Measurements from ENCODE around the gene ATP10B. TPM values are rescaled to one million over a fixed set of nuclear protein-coding genes. Genes with fewer than 3 reads are reported as not detected.

Gene ATP10B
- total RNA-seq, 1 donor from 2014 or later: not detected

DNA sequence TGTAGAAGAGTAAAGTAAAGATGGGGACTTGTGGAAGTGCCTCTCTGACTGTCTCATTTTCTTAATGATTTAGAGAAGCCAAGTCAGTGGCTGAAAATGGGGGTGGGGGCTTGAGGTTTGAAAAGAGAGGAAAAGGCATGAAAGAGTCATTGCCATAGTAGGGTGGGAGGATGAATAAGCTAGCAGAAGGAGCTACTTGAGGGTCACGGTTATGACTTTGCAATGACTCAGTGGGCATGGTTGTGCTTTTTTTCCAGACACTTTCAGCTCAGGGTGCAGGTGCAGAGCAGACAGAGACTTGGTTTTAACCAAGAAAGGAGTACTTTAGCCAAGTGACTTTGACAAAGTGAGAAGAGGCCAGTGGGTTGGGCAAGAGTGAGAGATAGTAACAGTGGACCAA, 312.6 kb downstream of the ATP10B start:
- intact Hi-C loops (cut with DNase I): no loop called here
- no peak for DNase-seq
- no peak for ATAC-seq (ENCODE audit: poor library complexity)

DNA sequence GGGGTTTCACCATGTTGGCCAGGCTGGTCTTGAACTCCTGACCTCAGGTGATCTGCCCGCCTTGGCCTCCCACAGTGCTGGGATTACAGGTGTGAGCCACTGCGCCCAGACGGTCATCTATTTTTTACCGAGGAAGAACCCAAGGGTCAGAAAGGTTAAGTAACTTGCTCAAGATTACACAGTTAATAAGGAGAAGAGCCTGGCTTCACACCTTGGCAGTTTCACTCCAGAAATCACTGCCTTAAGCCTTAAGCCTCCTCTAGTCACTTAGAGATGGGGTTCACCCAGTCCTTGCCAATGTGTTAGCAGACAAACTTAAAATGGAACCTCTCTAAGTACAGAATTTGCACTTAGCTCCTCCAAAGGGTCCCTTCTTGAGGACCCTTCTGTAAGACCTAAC, 314.1 kb downstream of the ATP10B start:
- intact Hi-C loops (cut with DNase I): no loop called here
- DNase-seq (no peak), ATAC-seq (ENCODE audit: poor library complexity) (no peak)

DNA sequence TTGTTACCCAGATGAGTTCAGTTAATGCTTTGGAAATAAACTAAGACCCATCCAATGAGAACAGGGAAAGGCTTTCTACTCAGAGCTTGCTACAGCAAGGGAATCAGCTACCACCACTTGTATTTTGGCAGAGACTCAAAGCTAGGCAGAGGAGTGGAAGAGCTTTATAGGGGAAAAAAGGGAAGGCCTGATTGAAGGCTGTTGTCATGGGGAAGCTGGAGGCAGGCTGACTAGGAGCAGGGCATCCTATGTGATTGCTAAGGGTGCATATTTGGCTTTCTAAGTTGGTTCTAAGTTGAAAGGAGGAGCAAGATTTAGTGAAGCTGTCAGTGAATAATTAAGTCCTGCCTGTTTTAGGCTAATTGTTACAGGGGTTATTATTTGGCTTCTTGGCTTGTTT, 314.9 kb downstream of the ATP10B start:
- ATAC-seq (ENCODE audit: poor library complexity): no peak
- intact Hi-C loops (cut with DNase I): no loop called here
- no peak for DNase-seq

GRCh38 chr5:160534914-160535313, 317.1 kb downstream of the ATP10B start:
- ATAC-seq (ENCODE audit: poor library complexity) (no peak), DNase-seq (no peak)
- intact Hi-C loops (cut with DNase I): no loop called here

- intact Hi-C loops (cut with DNase I): no loop called here
- no peak for ATAC-seq (ENCODE audit: poor library complexity)
- DNase-seq: no peak
Measured at GRCh38 chr5:160534125-160534524, 317.9 kb downstream of the ATP10B start.

DNA sequence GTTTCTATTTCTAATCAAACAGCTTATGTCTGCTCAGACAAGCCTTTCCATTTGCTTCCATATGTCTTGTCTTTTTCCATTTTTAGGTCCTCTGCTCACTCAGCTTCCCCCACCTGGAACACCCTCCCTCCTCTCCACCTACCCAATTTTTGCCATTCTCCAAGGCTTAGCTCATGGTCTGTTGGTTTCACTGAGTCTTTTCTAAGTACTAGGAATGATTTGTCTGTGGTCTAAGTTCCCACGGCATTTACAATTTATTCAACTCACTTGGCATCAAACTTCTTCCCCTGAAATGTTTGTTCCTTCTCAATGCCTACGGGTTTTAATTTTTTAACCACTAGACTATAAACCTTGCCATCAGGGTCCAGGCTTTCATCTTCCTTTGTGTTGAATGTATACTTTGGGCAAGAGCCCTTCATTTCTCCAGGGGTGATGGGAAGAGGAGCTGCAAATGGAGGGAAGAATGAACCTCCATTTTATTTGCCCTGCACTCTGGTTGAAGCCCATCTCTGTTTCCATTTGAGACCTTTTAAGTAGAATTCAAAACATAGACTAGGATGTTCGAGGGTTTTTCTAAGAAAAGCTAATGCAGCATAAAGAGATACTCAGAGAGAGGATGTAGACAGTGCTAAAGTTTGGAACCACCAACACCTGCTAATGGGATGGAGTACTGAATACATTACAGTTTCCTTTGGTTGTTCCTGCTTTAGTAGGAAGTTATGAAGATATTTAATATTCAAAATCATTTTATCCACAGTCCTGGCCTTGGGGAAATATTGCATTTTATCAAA, 326.3 kb downstream of the ATP10B start:
- intact Hi-C loops (cut with DNase I): no loop called here
- no peak for ATAC-seq (ENCODE audit: poor library complexity)
- no peak for DNase-seq

DNA sequence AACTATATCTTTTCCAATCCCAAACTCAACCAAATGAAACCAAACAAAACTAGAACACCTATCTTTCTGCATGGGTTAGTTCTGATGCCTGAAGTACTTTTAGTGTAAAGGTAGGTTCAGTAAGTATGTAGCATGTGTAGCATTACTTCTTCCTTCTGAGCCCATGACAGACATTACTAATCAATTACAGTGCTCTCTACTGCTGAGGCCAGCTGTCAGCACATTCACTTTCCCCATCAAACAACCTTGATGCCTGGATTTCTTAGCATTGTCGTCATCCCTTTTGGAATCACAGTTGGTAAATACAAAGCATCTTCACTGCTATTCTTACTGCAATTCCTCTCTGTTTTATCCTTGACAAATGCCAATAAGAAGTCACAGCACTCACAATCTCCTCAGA, 327.2 kb downstream of the ATP10B start:
- ATAC-seq (ENCODE audit: poor library complexity) (no peak), DNase-seq (no peak)
- intact Hi-C loops (cut with DNase I): no loop called here

DNA sequence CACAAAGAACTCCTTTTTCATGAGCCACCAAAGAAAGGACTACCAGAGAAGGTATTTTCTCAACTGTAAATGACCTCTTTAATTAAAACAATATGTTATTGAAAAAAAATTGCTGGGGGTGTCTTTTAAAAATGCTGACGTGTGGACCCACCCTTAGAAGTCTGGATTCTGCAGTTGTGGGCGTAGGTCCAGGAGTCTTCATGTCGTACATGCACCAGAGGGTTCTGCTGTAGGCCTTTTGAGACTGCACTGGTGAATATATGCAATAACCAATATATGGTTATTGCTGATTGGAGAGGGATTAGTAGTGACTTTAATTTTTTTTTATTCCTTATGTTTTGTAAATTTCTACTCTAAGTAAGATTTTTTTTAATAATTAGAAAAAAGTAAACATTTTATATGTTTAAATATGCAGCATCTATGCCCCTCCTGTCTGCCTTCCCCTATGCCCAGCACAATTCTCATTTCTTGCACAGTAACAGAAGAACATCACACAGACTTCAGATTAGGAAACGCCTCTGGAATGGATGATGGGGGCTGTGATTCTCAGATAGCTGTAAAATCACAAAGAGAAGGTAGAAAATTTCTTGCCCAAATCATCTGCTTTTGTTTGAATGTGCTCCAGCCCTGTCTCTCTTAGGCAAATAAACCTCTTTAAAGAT, 328.4 kb downstream of the ATP10B start:
- DNase-seq (no peak), ATAC-seq (ENCODE audit: poor library complexity) (no peak)
- intact Hi-C loops (cut with DNase I): no loop called here

GRCh38 chr5:160521392-160521663, 330.7 kb downstream of the ATP10B start:
- no peak for ATAC-seq (ENCODE audit: poor library complexity)
- intact Hi-C loops (cut with DNase I): no loop called here

GRCh38 chr5:160520609-160521391, 331.2 kb downstream of the ATP10B start:
- no peak for ATAC-seq (ENCODE audit: poor library complexity)
- DNase-seq: no peak
- intact Hi-C loops (cut with DNase I): no loop called here

More at GRCh38 chr5:160521392-160521663, 330.7 kb downstream of the ATP10B start:
- no peak for DNase-seq

DNA sequence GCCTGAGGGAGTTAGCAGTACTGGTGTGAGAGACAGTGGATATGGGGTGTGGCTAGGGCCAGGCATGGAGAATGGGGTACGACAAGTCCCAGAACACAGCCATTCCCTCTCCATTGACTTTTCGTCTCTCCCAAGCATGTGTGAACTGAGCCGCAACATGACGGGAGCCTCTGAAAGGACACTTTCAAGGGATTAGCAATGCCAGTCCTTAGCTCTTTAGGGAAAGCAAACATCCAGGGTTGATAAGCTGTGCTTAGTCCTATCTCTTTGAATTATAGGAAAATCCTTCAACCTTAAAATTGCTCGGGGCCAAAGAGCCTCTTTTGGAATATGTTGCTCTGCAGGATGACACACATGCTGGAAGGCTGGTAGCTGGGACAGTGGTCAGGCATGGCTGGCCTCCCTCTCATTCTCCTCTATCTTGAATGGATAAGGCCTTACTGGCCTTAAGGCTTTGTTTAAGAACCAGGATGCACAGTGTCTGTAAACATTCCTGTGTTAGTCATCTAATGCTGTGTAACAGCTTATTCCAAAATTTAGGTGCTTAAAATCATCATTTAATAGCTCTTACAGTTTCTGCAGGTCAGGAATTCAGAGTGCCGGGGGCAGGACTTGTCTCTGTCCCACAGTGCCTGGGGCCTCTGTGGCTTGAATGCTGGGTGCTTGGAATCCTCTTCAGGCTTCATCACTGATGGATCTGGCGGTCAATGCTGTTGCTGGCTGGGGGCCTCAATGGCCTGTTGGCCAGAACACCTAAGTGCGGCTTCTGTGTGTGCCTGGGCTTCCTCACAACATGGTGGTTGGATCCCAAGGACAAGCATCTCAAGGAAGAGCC, 335.1 kb downstream of the ATP10B start:
- intact Hi-C loops (cut with DNase I): no loop called here
- no peak for DNase-seq
- ATAC-seq (ENCODE audit: poor library complexity): no peak

GRCh38 chr5:160514866-160515265, 337.1 kb downstream of the ATP10B start:
- DNase-seq: no peak
- ATAC-seq (ENCODE audit: poor library complexity): no peak
- intact Hi-C loops (cut with DNase I): no loop called here

- ATAC-seq (ENCODE audit: poor library complexity): no peak
- intact Hi-C loops (cut with DNase I): no loop called here
- DNase-seq: no peak
Measured at GRCh38 chr5:160514191-160514590, 337.8 kb downstream of the ATP10B start.

DNA sequence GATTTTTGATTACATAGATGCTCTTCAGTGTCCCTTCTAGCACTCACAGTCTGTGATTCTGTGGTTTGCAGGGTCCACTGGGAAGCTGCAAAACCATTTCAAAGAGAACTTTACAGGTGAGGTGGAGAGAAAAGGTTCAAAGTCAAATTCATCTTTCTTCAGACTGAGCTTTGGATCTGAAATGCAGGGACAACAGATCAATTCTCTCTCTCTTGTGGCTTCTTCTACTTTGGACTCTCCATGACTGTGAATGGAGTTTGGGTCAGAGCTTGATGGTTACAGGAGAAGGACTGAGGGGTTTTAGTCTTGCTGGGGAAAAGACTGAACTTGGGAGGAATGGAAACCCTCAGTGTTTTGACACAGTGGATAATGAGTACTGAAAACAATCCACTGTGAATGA, 338.5 kb downstream of the ATP10B start:
- DNase-seq: no peak
- ATAC-seq (ENCODE audit: poor library complexity): no peak
- intact Hi-C loops (cut with DNase I): no loop called here
